ENCODE data around the gene VPS13D.

The VPS13D gene

GRCh38 chr1:12432897-12433296 is 203.1 kb downstream of the VPS13D start:
- no peak for DNase-seq

GRCh38 chr1:12433323-12434053 is 203.7 kb downstream of the VPS13D start:
- peak; percentile 49 for DNase-seq

DNA sequence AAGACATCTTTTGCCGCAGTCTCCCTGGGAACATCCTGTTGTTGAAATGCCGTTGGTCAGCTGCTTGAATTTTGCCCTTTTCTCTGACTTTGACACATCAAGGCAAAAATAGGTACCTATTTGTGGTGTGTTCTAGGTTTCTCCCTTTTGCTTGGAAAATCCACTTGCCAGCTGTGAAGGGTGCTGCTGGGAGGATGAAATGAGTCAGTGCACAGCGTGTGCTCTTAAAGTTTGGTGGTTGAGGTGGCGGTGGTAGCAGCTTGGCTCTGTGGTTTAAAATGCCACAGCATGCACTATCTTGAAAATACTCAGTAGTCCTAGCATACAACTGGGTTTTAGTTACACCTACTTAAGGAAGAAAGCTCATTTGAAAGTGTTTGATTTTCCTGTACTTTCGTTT is 204.3 kb downstream of the VPS13D start:
- DNase-seq, result peak; percentile 64

- DNase-seq, result no peak
These were observed 204.9 kb downstream of the VPS13D start for GRCh38 chr1:12434686-12435085.

DNA sequence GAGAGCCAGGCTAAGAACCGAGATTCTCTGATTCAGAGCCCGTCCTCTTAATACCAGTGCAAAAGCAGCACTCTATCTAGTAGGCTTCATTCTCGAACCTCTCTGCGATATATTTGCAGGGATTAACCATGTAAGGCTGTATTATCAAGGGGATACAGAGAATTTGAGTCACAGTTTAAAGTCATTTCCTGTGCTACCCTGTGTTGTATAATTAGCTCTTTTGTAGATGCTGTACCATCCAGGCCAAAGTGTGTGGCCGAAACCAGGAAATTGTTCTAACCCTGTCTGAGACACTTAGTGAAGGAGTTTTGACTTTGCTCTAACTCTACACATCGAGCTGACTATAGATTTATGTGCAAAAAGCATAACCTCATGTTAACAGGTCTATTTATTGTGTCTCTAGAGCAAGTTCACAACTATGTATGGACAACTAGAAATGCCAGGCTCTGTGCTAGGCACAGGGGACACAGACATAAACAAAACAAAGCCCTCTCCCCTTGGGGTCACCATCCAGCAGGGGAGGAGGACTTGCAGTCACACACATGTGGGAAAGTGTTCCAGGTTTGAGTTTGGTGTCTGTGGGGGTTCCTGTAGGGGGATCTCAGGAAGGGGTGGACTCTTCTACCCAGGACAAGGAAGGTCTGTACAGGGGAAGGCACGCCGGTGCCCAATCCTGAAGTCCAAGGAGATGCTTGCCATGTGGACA is 206.0 kb downstream of the VPS13D start:
- peak; percentile 43 for DNase-seq

DNA sequence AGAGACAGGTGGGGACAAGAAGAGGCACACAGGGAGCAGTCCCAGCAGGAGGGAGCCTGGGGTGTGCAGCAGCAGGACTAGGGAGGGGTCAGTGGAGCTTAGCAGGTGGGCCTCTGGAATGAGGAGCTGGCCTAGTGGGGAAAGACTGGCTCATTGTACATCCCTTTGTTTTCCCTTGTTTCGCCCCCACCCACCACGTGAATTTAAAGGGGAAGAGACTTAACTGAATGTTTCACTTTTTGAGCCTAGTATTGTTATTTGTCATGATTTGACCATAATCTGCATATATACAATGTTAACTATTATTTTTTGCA is 206.5 kb downstream of the VPS13D start:
- DNase-seq, result no peak

DNA sequence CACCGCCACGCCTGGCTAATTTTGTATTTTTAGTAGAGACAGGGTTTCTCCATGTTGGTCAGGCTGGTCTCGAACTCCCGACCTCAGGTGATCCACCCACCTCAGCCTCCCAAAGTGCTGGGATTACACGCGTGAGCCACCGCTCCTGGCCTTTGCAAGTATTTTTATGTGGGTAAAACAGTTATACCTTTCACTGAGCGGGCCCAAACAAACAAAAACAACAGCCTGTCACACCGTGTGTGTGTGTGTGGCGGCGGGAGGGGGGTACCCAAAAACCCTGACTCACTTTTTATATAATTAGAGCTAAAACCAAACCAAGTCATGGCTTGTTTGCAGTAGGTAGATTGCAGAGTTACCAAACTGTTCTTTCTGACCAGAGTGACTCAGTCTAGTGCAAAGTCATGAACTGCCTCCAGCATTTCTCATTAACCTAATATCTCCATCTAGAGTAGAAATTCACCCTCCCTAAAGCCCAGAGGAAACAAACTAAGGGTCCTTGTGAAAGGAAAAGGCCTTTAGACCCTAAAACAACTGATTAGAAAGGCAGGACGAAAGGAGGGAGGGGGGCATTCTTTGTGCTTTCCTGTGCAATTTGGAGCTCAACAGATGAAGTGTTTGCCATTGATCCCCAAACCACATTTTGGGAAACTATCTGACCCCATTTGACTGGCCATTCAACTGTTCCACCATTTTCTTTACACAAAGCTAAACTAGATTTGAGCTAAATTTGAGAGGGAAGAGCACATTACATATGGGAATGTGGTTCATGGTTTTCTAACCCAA is 207.2 kb downstream of the VPS13D start:
- peak; percentile 61 for DNase-seq

- no peak for DNase-seq
These were observed 207.8 kb downstream of the VPS13D start for GRCh38 chr1:12437629-12438028.

DNA sequence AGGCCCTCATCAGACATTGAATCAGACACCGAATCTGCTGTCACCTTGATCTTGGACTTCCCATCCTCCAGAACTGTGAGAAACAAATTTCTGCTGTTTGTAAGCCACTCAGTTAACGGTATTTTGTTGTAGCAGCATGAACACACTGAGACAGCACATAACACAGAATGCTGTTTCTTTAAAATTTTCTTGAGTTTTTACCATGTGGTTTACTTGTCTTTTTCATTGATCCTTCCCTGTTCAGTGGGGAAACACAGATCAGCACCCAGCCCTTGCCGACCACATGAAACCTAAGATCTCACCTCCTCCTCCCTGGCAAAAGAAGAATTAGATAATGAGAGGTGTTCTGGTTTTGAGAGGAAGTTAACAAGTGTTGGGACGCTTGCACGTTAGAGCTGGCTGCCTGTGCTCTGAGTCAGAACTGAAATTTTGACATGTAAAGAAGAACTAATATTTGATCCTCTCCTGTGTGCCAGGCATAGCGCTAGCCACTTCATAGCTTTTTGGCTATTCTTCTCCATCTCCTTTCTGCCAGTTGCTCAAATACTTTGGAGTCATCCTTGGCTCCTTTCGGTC is 208.6 kb downstream of the VPS13D start:
- no peak for DNase-seq

DNA sequence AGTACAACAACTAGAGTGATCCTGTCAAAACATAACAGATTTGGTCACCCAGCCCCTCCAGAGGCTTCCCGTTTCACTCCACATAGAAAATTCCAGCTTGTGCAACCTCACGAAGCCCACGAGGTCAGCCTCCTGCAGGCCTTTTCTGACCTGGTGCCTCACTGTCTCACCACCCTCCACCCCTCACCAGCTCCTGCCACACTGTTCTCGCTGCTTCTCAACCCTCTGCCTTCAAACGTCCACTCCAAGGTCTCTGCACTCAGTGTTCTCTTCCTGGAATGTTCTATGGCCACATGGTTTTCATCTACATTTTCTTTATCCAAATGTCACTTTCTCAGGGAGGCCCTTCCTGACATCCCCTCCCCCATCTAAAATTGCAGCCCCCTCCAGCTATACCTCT is 209.2 kb downstream of the VPS13D start:
- DNase-seq, result no peak

DNA sequence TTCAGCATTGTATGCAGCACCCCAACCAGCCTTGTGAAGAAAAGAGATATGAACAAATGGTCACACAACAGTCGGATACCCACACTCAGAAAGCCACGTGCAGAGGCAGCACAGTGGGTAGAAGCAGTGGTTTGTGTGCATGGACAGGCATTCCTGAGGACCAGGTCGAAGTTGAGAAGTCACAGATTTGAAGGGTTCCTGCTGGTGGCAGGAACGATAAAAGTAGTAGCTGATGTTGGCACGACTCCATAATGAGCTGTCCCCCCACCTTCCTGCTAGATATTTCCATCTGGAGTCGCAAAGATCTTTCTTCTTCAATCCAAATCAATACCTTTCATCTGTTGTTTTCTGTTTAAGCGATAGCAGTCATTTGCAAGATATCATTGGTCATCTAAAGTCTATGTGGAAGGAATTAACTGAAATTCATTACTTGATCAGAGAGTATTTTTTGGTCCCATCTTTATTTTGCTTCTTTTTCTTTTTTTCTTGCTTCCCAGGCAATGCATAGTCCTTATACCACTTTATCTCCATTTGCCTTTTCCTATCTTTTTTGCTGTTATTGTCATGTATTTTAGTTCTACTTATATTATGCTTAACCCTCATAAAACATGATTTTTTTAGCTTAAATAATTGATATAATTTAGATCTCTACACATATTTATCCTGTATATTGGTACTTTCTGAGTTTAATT is 211.7 kb downstream of the VPS13D start:
- no peak for DNase-seq

- DNase-seq, result no peak
These were observed 212.4 kb downstream of the VPS13D start for GRCh38 chr1:12442217-12442616.

DNA sequence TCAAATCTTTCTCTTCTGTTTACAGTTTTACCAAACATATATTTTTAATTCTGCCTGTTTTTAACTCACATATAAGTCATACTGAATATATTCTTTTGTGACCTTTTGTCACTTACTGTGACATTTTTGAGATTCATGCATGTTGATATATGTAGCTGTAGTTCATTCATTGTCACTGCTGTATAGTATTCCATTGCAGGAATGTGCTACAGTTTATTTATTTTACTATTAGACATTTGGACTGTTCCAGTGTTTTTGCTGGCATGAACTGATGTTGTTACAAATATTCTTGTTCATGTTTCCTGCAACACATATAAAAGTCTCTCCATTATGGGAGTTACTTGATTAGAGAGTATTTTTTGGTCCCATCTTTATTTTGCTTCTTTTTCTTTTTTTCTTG is 213.3 kb downstream of the VPS13D start:
- DNase-seq, result no peak

DNA sequence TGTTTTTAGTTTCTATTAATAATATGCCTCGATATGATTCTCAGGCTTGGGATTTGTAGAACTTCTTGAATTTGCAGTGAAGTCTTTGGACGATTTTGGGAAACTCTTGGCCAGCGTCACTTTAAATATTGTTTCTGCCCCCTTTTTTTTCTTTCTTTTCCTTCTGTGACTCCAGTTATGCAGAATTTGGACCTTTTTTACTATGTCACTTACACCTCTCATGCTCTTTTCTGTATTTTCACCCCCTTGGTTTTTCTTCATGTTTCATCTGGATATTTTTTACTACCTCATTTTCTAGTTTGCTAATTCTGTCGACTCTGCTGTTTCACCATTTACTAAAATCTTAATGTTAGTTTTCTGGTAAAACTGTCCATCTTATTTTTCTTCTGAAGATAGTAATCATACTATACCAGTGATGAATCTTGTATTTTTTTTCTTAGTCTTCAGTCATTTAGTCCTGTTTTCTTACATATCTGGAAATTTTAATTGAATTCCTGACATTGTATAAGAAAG is 214.6 kb downstream of the VPS13D start:
- DNase-seq, result no peak

DNA sequence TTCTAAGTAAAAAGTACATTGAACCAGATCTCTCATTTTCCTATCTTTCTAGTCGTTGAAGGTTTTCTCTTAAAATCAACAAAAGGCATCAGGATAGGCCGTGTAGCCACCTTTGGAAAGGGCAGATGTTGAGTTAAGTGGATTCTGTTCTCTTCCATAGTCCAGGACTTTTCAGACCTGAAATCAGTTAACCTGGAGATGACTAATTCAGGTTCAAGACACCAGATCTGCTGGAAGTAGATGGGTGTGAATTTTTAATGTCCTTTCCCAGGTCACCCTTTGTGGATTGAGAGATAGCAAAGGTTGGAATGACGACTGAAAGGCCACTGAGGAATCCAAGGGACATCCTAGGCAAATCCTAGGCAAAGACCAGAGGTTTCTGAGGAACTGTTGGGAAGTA is 215.4 kb downstream of the VPS13D start:
- no peak for DNase-seq

DNA sequence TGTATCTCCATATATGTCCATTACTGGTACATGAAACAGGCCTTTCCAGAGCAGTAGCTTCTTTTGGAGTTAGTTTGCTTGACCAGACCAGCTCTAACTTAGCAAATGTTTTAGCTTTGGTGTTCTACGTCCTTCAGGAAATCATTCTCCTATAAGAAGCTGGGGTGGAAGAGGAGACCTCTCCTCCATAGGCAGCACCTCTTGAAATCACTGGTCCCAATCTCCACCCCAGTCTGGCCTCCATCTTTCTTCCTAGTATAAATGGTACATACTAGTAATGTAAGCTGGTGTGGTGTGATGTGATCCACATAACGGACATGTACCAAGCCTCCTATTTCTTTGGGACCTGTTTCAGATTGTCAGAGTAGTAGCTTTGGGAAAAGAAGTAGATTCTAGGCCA is 216.8 kb downstream of the VPS13D start:
- no peak for DNase-seq

GRCh38 chr1:12447307-12447706 is 217.5 kb downstream of the VPS13D start:
- DNase-seq, result peak; percentile 91

DNA sequence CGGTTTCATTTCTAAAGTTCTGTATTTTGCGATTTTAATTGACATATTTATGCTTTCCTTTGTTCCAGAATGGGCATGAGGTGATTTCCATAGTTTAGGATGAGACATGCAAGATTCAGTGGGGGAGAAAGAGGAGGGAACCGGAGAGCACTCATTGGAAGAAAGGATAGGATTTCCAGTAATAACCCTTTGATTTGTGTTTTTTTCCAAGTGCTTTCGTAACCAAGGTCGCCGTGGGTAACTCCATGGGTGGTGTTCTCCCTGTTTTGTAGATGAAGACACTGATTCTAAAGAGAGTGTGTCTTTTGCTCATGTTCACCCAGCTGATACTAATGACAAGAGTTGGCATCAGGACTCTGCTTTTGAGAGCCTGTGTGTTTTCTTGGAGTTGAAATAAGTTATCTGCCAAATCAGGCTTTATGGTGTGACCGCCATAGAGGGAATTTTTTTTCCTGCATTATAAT is 218.1 kb downstream of the VPS13D start:
- peak; percentile 83 for DNase-seq

DNA sequence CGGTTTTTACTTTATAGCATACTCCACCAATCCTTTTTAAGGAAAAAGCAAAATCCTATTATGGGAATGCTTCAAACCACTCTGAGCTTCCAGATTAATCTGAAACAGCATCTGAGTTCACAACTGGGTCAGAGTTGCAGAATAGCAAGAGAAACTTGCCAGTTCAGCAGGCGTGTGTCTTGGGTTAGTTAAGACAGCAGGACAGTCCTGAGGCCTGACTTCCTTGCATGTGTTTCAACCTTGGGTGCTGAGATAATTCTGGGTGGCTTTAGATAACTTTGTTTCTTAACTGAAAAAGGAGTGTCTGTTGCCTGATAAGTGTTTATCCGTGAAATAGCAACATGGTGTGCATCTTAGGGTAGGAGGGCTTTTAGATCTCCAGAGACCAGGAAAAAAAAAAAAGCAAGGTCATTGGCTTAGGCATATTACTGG is 218.9 kb downstream of the VPS13D start:
- peak; percentile 66 for DNase-seq

DNA sequence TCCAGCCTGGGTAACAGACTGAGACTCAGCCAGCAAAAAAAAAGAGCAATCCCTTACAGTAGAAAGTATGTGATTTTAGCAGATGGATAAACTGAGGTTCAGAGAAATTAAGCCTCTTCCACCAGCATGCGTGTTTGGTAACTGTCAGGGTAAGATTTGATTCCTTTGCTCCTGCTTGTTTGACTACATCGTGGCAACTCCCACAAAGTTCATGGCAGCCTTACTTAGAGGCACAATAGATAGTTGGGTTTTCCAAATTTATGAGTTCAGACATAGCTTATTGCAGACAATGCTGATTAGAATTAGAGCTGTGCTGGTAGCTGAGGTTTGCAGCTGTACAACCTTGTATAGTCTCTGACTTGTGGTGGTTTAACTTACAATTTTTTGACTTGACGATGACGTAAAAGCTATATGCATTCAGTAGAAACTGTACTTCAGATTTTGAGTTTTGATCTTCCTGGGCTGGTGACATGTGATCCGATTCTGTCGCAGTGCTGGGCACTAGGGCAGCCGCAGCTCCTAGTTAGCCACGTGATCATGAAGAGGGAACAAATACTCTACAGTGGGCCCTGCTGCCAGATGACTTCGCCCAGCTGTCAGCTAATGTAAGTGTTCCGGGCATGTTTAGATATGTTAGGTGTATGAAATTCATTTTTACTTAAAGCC is 220.4 kb downstream of the VPS13D start:
- no peak for DNase-seq

- no peak for DNase-seq
These were observed 221.1 kb downstream of the VPS13D start for GRCh38 chr1:12450756-12451559.
